ENCODE measurements around the gene IKBKE.

DNA sequence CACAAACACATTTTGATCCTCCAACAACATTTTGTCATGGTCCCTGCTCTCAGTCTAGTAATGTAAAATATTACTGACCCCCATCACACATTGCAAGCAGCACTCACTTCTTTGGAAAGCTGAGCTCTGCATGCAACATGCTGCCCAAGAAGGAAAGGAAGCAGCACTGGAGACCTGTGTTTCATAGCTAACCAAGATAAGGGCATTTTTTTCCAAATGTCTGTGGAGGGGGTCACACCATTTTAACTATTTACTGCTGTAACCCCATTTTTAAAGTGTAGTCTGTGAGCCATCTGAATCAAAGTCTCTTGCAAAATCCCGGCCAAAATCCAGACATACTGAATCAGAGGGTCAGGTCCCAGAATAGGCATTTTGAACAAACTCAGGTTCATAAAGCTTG is 32.5 kb downstream of the IKBKE start:
- TF ChIP-seq, protein P1, sequence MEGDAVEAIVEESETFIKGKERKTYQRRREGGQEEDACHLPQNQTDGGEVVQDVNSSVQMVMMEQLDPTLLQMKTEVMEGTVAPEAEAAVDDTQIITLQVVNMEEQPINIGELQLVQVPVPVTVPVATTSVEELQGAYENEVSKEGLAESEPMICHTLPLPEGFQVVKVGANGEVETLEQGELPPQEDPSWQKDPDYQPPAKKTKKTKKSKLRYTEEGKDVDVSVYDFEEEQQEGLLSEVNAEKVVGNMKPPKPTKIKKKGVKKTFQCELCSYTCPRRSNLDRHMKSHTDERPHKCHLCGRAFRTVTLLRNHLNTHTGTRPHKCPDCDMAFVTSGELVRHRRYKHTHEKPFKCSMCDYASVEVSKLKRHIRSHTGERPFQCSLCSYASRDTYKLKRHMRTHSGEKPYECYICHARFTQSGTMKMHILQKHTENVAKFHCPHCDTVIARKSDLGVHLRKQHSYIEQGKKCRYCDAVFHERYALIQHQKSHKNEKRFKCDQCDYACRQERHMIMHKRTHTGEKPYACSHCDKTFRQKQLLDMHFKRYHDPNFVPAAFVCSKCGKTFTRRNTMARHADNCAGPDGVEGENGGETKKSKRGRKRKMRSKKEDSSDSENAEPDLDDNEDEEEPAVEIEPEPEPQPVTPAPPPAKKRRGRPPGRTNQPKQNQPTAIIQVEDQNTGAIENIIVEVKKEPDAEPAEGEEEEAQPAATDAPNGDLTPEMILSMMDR (IDR thresholded peaks at IDR 0.05; ENCODE audit: low read length) = no peak
- no peak for TF ChIP-seq EZH2 (IDR thresholded peaks at IDR 0.05; ENCODE audit: borderline replicate concordance, low read length)
